GM10266 (cell line): ENCODE measurements around the gene PALLD.

Experiments
- DNase-seq: peaks from one replicate; pipeline ENCODE4 v3.0.0; 2012; ENCODE audit errors: extremely low spot score
- TF ChIP-seq, protein P1 (sequence below): IDR thresholded peaks from 2 replicates; pipeline ENCODE4 v1.5.1; 2012; ENCODE audit warnings: mild to moderate bottlenecking, low read depth; ENCODE audit not compliant: control insufficient read depth, insufficient read depth; ENCODE audit errors: missing control alignments

Gene PALLD

DNA sequence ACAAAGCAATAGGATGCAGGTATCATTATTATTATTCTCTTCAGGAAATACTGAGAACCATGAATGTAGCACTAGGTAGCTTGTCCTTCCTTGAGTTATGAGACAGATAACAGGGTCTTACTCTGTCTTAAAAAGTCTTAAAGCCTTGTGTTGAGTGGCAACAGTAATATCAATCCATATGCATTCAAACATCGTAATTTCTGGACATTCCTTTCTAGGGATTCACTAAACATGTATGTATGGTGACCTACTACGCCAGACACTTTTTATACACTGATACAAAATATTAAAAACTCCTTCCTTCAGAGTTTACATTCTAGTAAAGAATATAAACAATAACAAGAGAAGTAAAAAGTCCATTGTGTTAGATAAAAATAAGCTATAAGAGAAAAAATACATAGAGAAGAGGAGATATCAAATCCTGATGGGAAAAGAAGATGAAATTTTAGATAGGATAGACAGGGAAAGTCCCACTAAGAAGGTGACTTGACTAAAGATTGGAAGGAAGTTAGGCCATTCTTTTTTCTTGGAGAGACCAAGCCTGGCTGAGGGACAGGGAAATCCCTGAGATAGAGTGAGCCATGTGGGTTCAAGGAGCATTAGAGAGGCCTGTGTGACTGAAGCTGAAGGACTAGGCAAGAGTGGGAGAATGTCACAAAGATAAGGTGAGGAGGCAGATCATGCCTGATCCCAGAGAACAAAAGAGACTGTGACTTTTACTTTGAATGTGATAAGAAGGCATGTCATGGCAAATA is 11.5 kb upstream of the PALLD start:
- DNase-seq: no peak
- TF ChIP-seq, protein P1, sequence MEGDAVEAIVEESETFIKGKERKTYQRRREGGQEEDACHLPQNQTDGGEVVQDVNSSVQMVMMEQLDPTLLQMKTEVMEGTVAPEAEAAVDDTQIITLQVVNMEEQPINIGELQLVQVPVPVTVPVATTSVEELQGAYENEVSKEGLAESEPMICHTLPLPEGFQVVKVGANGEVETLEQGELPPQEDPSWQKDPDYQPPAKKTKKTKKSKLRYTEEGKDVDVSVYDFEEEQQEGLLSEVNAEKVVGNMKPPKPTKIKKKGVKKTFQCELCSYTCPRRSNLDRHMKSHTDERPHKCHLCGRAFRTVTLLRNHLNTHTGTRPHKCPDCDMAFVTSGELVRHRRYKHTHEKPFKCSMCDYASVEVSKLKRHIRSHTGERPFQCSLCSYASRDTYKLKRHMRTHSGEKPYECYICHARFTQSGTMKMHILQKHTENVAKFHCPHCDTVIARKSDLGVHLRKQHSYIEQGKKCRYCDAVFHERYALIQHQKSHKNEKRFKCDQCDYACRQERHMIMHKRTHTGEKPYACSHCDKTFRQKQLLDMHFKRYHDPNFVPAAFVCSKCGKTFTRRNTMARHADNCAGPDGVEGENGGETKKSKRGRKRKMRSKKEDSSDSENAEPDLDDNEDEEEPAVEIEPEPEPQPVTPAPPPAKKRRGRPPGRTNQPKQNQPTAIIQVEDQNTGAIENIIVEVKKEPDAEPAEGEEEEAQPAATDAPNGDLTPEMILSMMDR: no peak

DNA sequence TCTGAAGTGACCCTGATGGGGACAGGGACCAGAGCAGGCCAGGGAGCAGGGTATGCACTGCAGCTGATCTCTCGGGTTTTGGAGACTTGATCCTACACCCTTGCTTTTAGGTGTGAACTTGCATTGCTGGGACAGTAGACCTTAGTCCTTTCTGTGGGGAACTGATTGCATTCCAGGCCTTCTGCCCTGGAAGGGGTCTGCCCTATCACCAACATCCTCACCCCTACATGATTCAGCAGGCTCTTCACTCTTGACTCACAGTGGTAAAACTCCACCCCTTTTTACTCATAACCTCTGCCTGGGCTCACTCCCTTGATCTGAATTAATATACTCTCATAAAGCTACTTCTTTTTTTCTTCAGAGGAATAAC is 10.0 kb upstream of the PALLD start:
- no peak for DNase-seq

GRCh38 chr4:168487282-168488035 is 9.4 kb upstream of the PALLD start:
- no peak for DNase-seq
- TF ChIP-seq, protein P1: no peak

More for the DNA sequence above, 10.0 kb upstream of the PALLD start:
- TF ChIP-seq, protein P1: no peak

DNA sequence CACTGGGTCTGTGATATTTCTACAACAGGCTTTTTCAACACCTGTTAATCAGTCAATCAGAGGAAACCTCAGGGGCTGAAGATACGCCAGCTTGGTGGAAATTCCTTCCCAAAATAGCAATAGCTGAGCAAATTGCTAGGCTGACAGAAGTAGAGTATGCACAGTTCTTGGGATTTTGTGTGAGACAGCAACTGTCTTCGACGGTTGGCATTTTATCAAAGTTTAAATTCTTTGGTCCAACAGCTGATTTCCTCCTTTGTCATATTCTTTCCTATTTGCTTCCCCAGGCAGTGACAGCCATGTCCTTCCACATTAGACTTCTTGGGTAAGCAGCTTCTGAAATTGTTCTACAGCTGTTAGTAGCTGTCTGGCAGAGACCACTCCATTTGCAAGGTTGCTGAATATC is 8.0 kb upstream of the PALLD start:
- DNase-seq: no peak
- TF ChIP-seq, protein P1: no peak

DNA sequence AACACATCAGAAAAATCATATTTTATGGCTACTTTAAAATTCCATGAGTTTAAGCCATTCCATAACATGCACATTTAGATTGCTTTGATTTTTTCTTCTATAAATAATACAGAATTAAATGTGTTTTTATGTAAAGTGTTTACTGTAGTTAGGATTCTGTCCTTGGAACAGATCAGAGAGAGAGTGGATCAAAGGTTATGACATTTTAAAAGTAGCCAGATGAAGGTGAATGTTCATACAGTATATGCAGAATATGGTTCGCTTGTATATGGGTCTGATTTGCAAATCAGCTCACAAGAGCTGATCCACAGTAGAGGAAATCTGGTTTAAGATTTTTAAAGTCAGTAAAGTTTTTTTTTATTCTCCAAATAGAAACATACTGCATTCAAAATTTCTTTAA is 7.2 kb upstream of the PALLD start:
- TF ChIP-seq, protein P1: no peak
- no peak for DNase-seq

GRCh38 chr4:168490711-168491110 is 6.1 kb upstream of the PALLD start:
- TF ChIP-seq, protein P1: no peak
- no peak for DNase-seq

DNA sequence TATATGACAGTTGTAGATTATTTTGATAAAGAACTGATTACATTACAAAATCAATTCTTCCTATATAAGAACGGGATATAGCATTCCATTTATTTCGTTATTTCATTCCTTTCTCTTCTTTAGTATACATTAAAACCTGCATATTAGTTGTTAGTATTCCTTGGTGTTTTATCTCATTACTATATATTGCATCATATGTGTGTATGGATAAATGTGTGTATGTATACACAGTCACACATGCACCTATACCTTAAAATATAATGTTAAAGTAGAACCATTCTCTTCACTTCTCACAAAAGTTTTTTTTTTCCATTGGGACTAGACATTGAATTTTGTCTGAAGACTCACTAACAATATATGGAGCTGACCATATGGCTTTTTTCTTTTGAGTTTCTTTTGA is 5.3 kb upstream of the PALLD start:
- TF ChIP-seq, protein P1: no peak
- no peak for DNase-seq
